HCEC 1CT (cell line): ENCODE results near the gene SUZ12.
"Not testable (repeated sequence)": the region's sequence is repeated elsewhere in the genome, so short reads cannot be mapped to it uniquely, and the experiment has no call there.

ENCODE experiments used
- DNase-seq: peaks from one replicate; pipeline ENCODE4 v3.0.0-alpha.2; 2017

SUZ12 gene

GRCh38 chr17:31964131-31964530, 27.3 kb downstream of the SUZ12 start:
- not testable (repeated sequence) for DNase-seq

- DNase-seq = no peak
Measured at GRCh38 chr17:31967648-31968047, 30.8 kb downstream of the SUZ12 start.

GRCh38 chr17:31970416-31970815, 33.6 kb downstream of the SUZ12 start:
- DNase-seq = not testable (repeated sequence)

GRCh38 chr17:31974269-31975071, 37.7 kb downstream of the SUZ12 start:
- peak; percentile 63 for DNase-seq

GRCh38 chr17:31975391-31975790, 38.6 kb downstream of the SUZ12 start:
- DNase-seq = not testable (repeated sequence)

GRCh38 chr17:31991821-31992220, 55.0 kb downstream of the SUZ12 start:
- DNase-seq = not testable (repeated sequence)

GRCh38 chr17:31997005-31997404, 60.2 kb downstream of the SUZ12 start:
- DNase-seq = no peak

GRCh38 chr17:32006957-32007462, 70.2 kb downstream of the SUZ12 start, which contains the start of gene LRRC37B:
LRRC37B (plus strand) TSS chr17:32007383; CDS start chr17:32021393, 14,010 bp downstream.
- peak; percentile 69 for DNase-seq

GRCh38 chr17:32007463-32008298, 70.9 kb downstream of the SUZ12 start:
- no peak for DNase-seq

- DNase-seq = no peak
Measured at GRCh38 chr17:32009262-32009542, 72.4 kb downstream of the SUZ12 start.

GRCh38 chr17:32010114-32010513, 73.3 kb downstream of the SUZ12 start:
- no peak for DNase-seq

- peak; percentile 66 for DNase-seq
Measured at GRCh38 chr17:32015245-32016013, 78.6 kb downstream of the SUZ12 start.

- DNase-seq = no peak
Measured at GRCh38 chr17:32016231-32016630, 79.4 kb downstream of the SUZ12 start.

- DNase-seq = no peak
Measured at GRCh38 chr17:32019228-32019627, 82.4 kb downstream of the SUZ12 start.

- DNase-seq = no peak
Measured at GRCh38 chr17:32020943-32021614, 84.3 kb downstream of the SUZ12 start.

GRCh38 chr17:32021615-32021955, 84.8 kb downstream of the SUZ12 start:
- no peak for DNase-seq

GRCh38 chr17:32022554-32022953, 85.7 kb downstream of the SUZ12 start:
- not testable (repeated sequence) for DNase-seq

GRCh38 chr17:32027271-32027670, 90.5 kb downstream of the SUZ12 start:
- not testable (repeated sequence) for DNase-seq

- DNase-seq = no peak
Measured at GRCh38 chr17:32033223-32033622, 96.4 kb downstream of the SUZ12 start.

- not testable (repeated sequence) for DNase-seq
Measured at GRCh38 chr17:32033812-32034211, 97.0 kb downstream of the SUZ12 start.

GRCh38 chr17:32040246-32040645, 103.4 kb downstream of the SUZ12 start:
- DNase-seq = not testable (repeated sequence)

- DNase-seq = not testable (repeated sequence)
Measured at GRCh38 chr17:32041306-32041875, 104.6 kb downstream of the SUZ12 start.
